ACC112 (cell line): ENCODE measurements around the gene ADPRHL1.
"Not testable (repeated sequence)": the region's sequence is repeated elsewhere in the genome, so short reads cannot be mapped to it uniquely, and the experiment has no call there.

Experiments
- H2AFZ ChIP-seq: fragments of 200-600 bp; sonication (generic); one replicate; pipeline ENCODE4 v1.6.0; 2017; ENCODE audit warnings: antibody characterized with exemption, low read length; ENCODE audit not compliant: unreplicated experiment
- H3K27ac ChIP-seq: fragments of 200-600 bp; sonication (generic); 2 replicates; pipeline ENCODE4 v1.5.1; 2014; ENCODE audit warnings: low read depth, mild to moderate bottlenecking, antibody characterized with exemption, low read length, moderate library complexity
- H3K27me3 ChIP-seq: fragments of 200-600 bp; sonication (generic); 2 replicates; pipeline ENCODE4 v1.6.1; 2014; ENCODE audit warnings: mild to moderate bottlenecking, antibody characterized with exemption, low read length, moderate library complexity, mixed read lengths; ENCODE audit not compliant: insufficient read depth
- H3K36me3 ChIP-seq: fragments of 200-600 bp; sonication (generic); 2 replicates; pipeline ENCODE4 v1.6.1; 2016; ENCODE audit warnings: mild to moderate bottlenecking, antibody characterized with exemption, low read length, moderate library complexity, mixed read lengths; ENCODE audit not compliant: insufficient read depth
- H3K4me1 ChIP-seq: fragments of 200-600 bp; sonication (generic); one replicate; pipeline ENCODE4 v1.6.1; 2016; ENCODE audit warnings: low read length, mixed read lengths; ENCODE audit not compliant: insufficient read depth, unreplicated experiment, control insufficient read depth
- H3K4me3 ChIP-seq: fragments of 200-600 bp; sonication (generic); 2 replicates; pipeline ENCODE4 v1.5.1; 2014; ENCODE audit warnings: mild to moderate bottlenecking, low read depth, low read length
- H3K79me2 ChIP-seq: fragments of 200-600 bp; sonication (generic); one replicate; pipeline ENCODE4 v1.6.0; 2016; ENCODE audit warnings: low read length; ENCODE audit not compliant: control insufficient read depth, unreplicated experiment, insufficient read depth

ADPRHL1 gene

DNA sequence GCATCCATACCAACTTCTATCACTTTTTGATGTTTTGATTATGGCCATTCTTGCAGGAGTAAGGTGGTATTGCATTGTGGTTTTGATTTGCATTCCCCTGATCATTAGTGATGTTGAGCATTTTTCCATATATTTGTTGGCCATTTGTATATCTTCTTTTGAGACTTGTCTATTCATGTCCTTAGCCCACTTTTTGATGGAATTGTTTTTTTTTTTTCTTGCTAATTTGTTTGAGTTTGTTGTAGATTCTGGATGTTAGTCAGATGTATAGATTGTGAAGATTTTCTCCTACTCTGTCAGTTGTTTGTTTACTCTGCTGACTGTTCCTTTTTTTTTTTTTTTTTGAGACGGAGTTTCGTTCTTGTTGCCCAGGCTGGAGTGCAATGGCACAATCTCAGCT is 70.7 kb downstream of the ADPRHL1 start:
- not testable (repeated sequence) for H3K4me1 ChIP-seq, H3K27ac ChIP-seq, H3K4me3 ChIP-seq, H3K36me3 ChIP-seq, H3K79me2 ChIP-seq, H2AFZ ChIP-seq
- peaks cover 18% of the 10 kb centered on the region; the same call in 1 of the 2 replicates for H3K27me3 ChIP-seq

DNA sequence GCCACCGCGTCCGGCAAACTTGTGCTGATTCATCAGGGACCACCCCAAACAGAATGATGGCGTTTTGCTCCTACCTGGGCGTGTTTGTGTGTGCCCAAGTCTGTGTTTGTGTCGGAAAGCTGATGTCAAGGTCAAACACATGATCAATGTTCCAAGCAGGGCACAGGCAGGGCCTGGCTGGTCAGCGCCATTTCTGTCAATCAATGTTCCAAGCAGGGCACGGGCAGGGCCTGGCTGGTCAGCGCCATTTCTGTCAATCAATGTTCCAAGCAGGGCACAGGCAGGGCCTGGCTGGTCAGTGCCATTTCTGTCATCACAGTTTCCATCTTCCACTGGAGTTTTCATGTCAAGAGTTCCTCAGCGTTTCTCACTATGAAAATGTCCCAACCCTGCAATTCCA is 74.5 kb downstream of the ADPRHL1 start:
- Histone ChIP-seq H2AFZ (no peak overlapping the region), H3K36me3 (no peaks in the 10 kb centered on the region), H3K79me2 (no peaks in the 10 kb centered on the region), H3K27ac (no peak overlapping the region), H3K27me3 (peaks cover 18% of the 10 kb centered on the region; the same call in 1 of the 2 replicates), H3K4me1 (no peaks in the 10 kb centered on the region), H3K4me3 (no peak overlapping the region)

DNA sequence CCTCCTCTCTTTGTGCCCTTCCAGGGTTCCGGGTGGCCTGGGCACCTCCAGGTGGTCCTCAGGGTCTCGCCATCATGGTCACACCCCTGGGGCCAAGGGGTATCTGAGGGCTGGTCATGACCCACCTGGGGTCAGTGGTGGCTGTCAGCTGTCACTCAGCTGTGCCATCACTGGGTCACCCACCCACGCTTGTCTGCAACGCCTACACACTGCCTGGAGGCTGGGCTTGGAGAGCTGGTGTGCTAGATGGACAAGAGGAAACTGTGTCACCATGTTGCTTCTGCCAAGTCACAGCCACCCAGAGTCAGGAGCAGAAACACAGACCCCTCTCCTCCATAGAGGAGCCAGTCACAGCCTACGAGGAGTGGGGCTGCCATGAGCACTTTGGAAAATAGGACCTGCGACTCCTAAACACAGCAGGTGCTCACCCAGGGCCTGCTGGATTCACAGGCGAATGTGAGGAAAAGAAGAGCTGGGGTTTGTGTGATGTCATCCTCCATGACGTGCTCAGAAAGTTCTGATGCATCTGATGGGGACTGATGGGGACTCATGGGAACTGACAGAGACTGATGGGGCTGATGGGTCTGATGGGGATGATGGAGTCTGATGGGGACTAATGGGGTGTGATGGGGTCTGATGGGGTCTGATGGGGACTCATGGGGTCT is 78.6 kb downstream of the ADPRHL1 start:
- no peaks in the 10 kb centered on the region for H3K79me2 ChIP-seq
- no peak overlapping the region for H2AFZ ChIP-seq
- H3K4me3 ChIP-seq: no peak overlapping the region
- H3K27ac ChIP-seq: no peak overlapping the region
- H3K4me1 ChIP-seq: no peaks in the 10 kb centered on the region
- peaks cover 7% of the 10 kb centered on the region; the same call in 1 of the 2 replicates for H3K27me3 ChIP-seq
- no peaks in the 10 kb centered on the region for H3K36me3 ChIP-seq

DNA sequence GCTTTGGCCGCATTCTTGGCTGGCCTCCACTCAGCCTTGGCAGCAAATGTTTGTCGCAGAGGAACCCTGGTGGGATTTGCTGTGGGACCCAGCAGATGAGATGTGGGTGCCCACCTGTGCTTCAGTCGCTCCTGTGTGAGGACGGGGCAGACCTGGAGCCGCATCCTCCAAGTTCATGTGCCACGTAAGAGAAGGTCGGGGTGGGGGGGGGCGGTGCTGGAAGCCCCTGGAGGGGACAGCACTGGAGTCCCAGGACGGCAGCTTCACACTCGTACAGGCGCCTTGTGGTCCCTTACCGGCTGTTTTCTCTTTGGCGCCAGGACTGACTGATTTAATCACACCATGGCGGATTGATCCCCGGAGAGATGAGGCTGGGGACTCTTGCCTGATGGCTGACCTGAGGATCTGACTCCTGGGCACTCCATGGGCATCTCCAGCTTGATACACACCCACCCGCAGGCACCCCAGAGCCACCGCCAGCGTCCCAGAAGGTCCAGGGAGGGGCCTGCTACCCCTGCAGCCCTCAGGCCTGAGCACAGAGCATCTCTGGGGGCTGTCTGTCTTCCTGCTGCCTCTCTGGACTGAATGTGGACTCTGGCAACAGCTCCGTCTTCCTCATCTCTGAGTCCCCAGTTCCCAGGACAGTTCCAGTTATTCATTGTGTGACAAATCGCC is 79.3 kb downstream of the ADPRHL1 start:
- no peaks in the 10 kb centered on the region for H3K79me2 ChIP-seq
- no peaks in the 10 kb centered on the region for H3K4me1 ChIP-seq
- no peak overlapping the region for H3K4me3 ChIP-seq
- no peak overlapping the region for H2AFZ ChIP-seq
- no peaks in the 10 kb centered on the region for H3K36me3 ChIP-seq
- H3K27me3 ChIP-seq: peaks cover 7% of the 10 kb centered on the region; the same call in 1 of the 2 replicates
- H3K27ac ChIP-seq: no peak overlapping the region

DNA sequence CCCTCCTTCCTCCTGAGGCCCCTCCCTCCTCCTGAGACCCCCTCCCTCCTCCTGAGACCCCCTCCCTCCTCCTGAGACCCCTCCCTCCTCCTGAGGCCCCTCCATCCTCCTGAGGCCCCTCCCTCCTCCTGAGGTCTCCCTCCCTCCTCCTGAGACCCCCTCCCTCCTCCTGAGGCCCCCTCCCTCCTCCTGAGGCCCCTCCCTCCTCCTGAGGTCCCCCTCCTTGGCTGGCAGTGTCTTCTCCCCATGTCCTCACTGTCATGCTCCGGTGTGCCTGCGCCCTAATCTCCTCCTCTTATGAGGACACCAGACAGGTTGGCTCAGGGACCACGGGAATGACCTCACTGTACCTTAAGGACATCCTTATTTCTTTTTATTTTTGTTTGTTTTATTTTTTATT is 81.6 kb downstream of the ADPRHL1 start:
- not testable (repeated sequence) for H3K27me3 ChIP-seq, H3K36me3 ChIP-seq, H2AFZ ChIP-seq, H3K4me1 ChIP-seq, H3K4me3 ChIP-seq, H3K27ac ChIP-seq, H3K79me2 ChIP-seq

DNA sequence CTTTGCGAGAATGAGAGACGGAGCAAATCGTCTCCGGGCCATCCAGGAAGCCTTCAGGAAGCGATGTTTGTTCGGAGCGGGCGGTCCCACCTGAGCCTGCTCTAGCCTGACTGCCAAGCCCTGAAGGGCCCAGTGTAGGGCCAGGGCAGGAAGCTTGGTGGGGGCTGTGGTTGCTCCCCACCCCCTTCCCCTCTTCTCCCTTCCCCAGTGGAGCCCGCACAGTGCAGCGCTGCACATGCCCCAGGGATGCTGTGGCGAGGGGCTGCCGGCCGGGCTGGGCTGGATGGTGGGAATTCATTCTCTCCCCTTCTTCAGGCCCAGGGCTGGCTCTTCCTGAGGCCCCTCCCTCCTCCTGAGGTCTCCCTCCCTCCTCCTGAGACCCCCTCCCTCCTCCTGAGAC is 82.2 kb downstream of the ADPRHL1 start:
- no peaks in the 10 kb centered on the region; the same call in 1 of the 2 replicates for H3K27me3 ChIP-seq
- no peaks in the 10 kb centered on the region for H3K36me3 ChIP-seq
- H3K27ac ChIP-seq: no peak overlapping the region
- H3K4me3 ChIP-seq: no peak overlapping the region
- H3K79me2 ChIP-seq: no peaks in the 10 kb centered on the region
- no peaks in the 10 kb centered on the region for H3K4me1 ChIP-seq
- no peak overlapping the region for H2AFZ ChIP-seq

DNA sequence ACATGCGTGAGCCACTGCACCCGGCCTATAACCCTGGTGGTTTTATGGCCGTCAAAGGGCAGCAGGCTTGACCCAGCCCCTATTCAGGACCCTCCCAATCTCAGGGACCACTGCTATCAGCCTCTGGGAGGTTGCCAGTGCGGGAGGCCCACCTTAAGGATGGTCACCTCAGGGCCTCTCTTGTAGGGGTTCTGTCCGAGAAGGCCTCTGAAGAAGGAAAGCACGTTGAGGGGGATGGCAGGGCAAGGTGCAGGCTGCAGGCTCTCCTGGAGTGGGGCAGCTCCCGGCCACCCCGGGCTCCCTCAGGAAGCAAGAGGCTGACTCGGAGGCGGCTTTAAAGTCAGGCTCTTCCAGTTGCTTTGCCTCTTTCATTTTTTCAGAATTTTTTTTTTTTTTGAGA is 83.4 kb downstream of the ADPRHL1 start:
- H3K79me2 ChIP-seq: no peaks in the 10 kb centered on the region
- H2AFZ ChIP-seq: no peak overlapping the region
- no peak overlapping the region for H3K4me3 ChIP-seq
- H3K27ac ChIP-seq: no peak overlapping the region
- H3K36me3 ChIP-seq: no peaks in the 10 kb centered on the region
- no peaks in the 10 kb centered on the region for H3K27me3 ChIP-seq
- no peaks in the 10 kb centered on the region for H3K4me1 ChIP-seq

DNA sequence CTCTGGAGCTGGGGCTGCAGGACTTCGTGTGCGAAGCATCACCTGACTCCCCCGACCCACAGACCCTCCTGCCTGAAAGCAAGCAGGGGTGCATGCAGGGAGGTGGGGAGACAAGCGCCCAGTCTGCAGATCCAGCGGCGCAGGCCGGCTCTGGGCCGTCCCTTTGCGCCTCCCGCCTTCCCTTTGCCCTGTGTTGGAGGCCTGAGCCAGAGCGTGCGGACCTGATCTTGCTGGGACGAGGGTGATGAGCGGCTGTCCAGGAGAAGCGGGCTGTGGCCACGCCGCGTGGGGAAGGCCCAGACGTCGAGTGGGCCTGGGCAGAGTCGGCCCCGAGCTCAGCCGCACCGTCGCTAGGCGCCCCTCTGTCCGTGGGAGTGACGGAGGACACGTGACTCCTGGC is 84.1 kb downstream of the ADPRHL1 start:
- no peaks in the 10 kb centered on the region for H3K36me3 ChIP-seq
- H3K27ac ChIP-seq: no peak overlapping the region
- H2AFZ ChIP-seq: no peak overlapping the region
- no peaks in the 10 kb centered on the region for H3K79me2 ChIP-seq
- H3K4me3 ChIP-seq: no peak overlapping the region
- no peaks in the 10 kb centered on the region for H3K4me1 ChIP-seq
- no peaks in the 10 kb centered on the region for H3K27me3 ChIP-seq

DNA sequence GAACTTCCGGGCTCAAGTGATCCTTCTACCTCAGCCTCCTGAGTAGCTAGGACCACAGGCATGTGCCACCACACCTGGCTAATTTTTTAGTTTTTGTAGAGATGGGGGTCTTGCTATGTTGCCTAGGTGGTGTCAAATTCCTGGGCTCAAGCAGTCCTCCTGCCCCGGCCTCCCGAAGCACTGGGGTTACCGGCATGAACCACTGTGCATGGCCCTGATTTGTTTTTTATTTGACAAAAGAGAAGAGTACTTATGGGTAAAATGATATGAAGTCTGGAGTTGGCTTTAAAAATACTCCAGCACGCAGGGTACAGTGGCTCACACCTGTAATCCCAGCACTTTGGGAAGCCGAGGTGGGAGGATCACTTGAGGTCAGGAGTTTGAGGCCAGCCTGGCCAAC is 84.9 kb downstream of the ADPRHL1 start:
- H3K79me2 ChIP-seq, H3K4me3 ChIP-seq, H2AFZ ChIP-seq, H3K4me1 ChIP-seq, H3K27me3 ChIP-seq, H3K27ac ChIP-seq, H3K36me3 ChIP-seq: not testable (repeated sequence)

DNA sequence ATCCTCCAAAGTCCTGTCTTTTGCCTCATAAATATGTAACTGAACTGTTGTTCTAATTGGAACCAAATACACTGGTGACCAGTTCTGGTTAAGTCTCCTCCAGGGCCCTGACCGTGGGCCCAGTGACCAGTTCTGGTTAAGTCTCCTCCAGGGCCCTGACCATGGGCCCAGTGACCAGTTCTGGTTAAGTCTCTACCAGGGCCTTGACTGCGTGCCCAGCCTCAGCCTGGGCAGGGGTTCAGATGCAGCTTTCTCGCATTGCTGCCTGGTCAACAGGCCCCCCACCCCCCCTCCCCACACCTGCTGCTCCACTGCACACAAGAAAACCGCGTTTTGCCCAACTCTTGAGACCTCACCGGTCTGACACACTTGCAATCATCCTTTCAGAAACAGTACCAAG is 85.5 kb downstream of the ADPRHL1 start:
- H3K79me2 ChIP-seq: no peaks in the 10 kb centered on the region
- H2AFZ ChIP-seq: no peak overlapping the region
- no peaks in the 10 kb centered on the region for H3K36me3 ChIP-seq
- no peak overlapping the region for H3K27ac ChIP-seq
- no peak overlapping the region for H3K4me3 ChIP-seq
- H3K4me1 ChIP-seq: no peaks in the 10 kb centered on the region
- H3K27me3 ChIP-seq: peaks cover 9% of the 10 kb centered on the region; the same call in 1 of the 2 replicates

DNA sequence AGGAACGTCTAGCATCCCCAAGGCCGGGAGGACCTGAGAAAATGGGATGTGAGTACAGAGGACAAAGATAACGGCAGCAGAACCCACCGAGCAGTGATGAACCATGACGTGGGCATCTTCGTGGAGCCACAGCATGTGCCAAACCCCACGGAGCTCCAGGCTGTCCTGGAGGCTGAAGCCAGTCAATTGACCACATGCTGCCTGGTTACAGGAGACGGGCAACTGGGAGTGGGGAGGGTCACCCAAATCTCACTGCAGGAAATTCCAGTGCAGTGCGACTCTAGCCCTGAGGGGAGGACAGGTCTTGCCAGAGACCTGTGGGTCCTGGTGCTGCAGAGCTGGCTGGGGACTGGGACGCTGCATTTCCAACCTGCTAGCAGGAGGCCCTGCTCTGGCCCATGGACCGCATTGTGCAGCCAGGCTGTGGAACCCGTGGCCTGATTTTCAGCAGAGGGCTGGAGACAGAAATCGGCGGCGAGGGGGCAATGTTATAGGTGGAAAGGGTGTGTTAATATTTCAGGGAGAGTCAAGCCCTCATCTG is 86.2 kb downstream of the ADPRHL1 start:
- H2AFZ ChIP-seq: no peak overlapping the region
- no peaks in the 10 kb centered on the region for H3K79me2 ChIP-seq
- peaks cover 12% of the 10 kb centered on the region; the same call in 1 of the 2 replicates for H3K27me3 ChIP-seq
- no peak overlapping the region for H3K27ac ChIP-seq
- no peaks in the 10 kb centered on the region for H3K4me1 ChIP-seq
- no peaks in the 10 kb centered on the region for H3K36me3 ChIP-seq
- H3K4me3 ChIP-seq: no peak overlapping the region
